ENCODE measurements around the gene DMRT2. TPM values are rescaled to one million over a fixed set of nuclear protein-coding genes. Genes with fewer than 3 reads are reported as not detected.

The DMRT2 gene
- total RNA-seq (19.0 TPM), polyA plus RNA-seq (35.2 TPM)
- long read RNA-seq, donor 1: 0 reads
- long read RNA-seq, donor 2: 0 reads
- long read RNA-seq, donor 3, partial matches to known transcripts: 10 of 14 reads
- long read RNA-seq, donor 3, other reads (novel, unspliced or antisense): 0 of 14 reads
- long read RNA-seq, donor 4, partial matches to known transcripts: 6 of 6 reads
- long read RNA-seq, donor 4, other reads (novel, unspliced or antisense): 0 of 6 reads
- long read RNA-seq, donor 5, partial matches to known transcripts: 0 of 1 reads
- long read RNA-seq, donor 5, other reads (novel, unspliced or antisense): 0 of 1 reads
- long read RNA-seq, donor 6, partial matches to known transcripts: 0 of 2 reads
- long read RNA-seq, donor 6, other reads (novel, unspliced or antisense): 0 of 2 reads
- long read RNA-seq, donor 7, partial matches to known transcripts: 9 of 9 reads
- long read RNA-seq, donor 7, other reads (novel, unspliced or antisense): 0 of 9 reads
- long read RNA-seq, donor 8: 0 reads
- long read RNA-seq, donor 9, partial matches to known transcripts: 0 of 2 reads
- long read RNA-seq, donor 9, other reads (novel, unspliced or antisense): 0 of 2 reads
- long read RNA-seq, donor 10, partial matches to known transcripts: 0 of 2 reads
- long read RNA-seq, donor 10, other reads (novel, unspliced or antisense): 0 of 2 reads

DNA sequence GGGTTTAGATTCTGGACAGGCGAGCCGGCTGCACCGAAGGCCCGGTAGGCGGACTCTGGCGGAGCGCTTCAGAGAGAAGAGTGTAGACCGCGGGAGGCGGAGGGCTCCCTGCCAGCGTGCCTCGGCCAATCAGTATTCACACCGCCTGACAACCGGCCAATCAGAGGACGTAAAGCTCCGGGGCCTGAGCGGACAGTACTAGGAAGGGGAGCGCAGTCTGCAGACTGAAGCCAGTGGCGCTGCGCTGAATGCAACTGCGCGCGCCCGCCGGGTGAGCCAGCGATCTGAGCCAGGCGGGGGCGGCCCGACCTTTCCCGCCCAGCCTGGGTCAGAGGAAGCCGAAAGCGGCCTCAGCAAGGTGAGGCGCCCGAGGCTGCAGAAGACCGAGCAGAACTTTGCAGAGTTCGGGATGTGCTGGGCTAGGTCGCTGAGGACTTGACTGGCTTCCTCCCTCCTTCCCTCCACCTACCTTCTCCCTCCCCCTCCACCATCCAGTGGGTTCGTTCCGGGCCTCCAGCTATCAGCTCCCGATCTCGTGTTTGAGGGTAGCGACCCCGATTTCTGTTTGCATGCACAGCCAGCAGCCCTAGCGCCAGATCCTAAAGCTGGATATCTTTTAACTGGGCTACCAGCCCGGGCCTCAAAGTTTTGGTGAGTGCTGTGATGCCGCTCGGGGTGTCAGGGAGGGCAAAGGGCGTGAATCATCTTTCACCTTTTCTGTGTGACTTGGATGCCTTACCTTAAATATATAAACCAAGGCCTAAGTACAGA is at the start of gene DMRT2:
DMRT2 (plus strand) TSS at position 233 of the 771 bp plus-strand sequence. CDS start 1,257 bp downstream, outside the sequence.
- peak within 1 kb of the TSS; percentile 31 to 39 for H3K4me3 ChIP-seq (ENCODE audit: low read length in 2 of 2)

DNA sequence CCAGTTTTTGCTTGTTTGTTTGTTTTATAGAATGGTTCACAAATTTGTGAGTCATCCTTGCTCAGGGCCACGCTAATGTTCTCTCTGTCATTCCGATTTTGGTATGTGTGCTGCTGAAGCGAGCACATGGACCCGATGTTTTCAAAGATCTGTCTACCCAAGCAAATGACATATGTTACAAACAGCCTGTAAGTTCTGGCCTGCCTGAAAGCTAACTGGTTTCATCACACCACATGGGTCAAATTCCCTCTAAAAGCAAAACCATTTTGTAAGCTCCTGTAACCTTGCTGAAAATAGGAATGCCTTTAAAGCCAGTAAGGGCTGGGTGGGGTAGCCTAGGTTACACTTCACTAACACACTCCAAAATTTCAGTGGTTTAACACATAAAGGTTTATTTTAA is 48.3 kb upstream of the DMRT2 start:
- peaks cover 2 to 13% of the 10 kb centered on the region in 2 donors for H3K9me3 ChIP-seq (ENCODE audit: control insufficient read depth in 2 of 2, insufficient read depth in 1 of 2, low read length in 1 of 2)
- no peak overlapping the region for H3K27ac ChIP-seq (ENCODE audit: low read depth in 1 of 2, low read length in 1 of 2)
- H3K4me1 ChIP-seq (ENCODE audit: control insufficient read depth in 2 of 2, insufficient read depth in 2 of 2, low read length in 2 of 2): no peaks in the 10 kb centered on the region
- 96% methylated on average over 4 of the region's 4 CpGs for WGBS
- H3K4me3 ChIP-seq (ENCODE audit: low read length in 2 of 2): no peak overlapping the region
- H3K27me3 ChIP-seq (ENCODE audit: control insufficient read depth in 2 of 2, insufficient read depth in 1 of 2, low read length in 1 of 2): no peaks in the 10 kb centered on the region
- H3K36me3 ChIP-seq (ENCODE audit: control insufficient read depth in 2 of 2, insufficient read depth in 2 of 2, low read length in 1 of 2): no peaks in the 10 kb centered on the region
- no peak for DNase-seq (ENCODE audit: low read depth in 6 of 9, low spot score in 9 of 9)

More for the DNA sequence above, at the start of gene DMRT2:
- H3K9me3 ChIP-seq (ENCODE audit: control insufficient read depth in 2 of 2, insufficient read depth in 1 of 2, low read length in 1 of 2): peaks cover 1 to 4% of the 10 kb centered on the region in 2 donors
- 4% methylated on average over 48 of the region's 48 CpGs for WGBS
- peak within 1 kb of the TSS; percentile 50 to 68 for H3K27ac ChIP-seq (ENCODE audit: low read depth in 1 of 2, low read length in 1 of 2)
- H3K36me3 ChIP-seq (ENCODE audit: control insufficient read depth in 2 of 2, insufficient read depth in 2 of 2, low read length in 1 of 2): no peaks in the 10 kb centered on the region
- H3K4me1 ChIP-seq (ENCODE audit: control insufficient read depth in 2 of 2, insufficient read depth in 2 of 2, low read length in 2 of 2): no peaks in the 10 kb centered on the region
- DNase-seq (ENCODE audit: low read depth in 6 of 9, low spot score in 9 of 9): peak in 5 of 9 donors; percentile 16 to 41 (median 20)
- H3K27me3 ChIP-seq (ENCODE audit: control insufficient read depth in 2 of 2, insufficient read depth in 1 of 2, low read length in 1 of 2): peaks cover 82 to 96% of the 10 kb centered on the region in 2 donors

DNA sequence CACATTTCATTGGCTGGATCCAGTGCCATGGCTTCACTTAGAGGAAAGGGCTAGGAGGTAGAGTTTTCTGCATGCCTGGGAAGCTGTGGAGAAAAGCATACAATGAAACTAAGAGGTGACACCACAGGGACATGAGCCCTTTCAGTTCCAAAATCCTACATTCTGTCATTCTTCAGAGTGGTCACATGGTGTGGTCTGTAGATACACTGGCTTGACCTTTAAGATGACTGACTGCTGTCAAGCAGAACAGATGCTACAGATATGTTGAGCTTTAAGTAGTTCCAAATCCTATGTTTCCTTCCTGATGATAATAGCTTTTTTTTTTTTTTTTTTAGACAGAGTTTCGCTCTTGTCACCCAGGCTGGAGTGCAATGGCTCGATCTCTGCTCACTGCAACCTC is 47.5 kb upstream of the DMRT2 start:
- Histone ChIP-seq H3K27me3 (ENCODE audit: control insufficient read depth in 2 of 2, insufficient read depth in 1 of 2, low read length in 1 of 2) (no peaks in the 10 kb centered on the region), H3K36me3 (ENCODE audit: control insufficient read depth in 2 of 2, insufficient read depth in 2 of 2, low read length in 1 of 2) (no peaks in the 10 kb centered on the region), H3K27ac (ENCODE audit: low read depth in 1 of 2, low read length in 1 of 2) (no peak overlapping the region), H3K4me1 (ENCODE audit: control insufficient read depth in 2 of 2, insufficient read depth in 2 of 2, low read length in 2 of 2) (no peaks in the 10 kb centered on the region), H3K9me3 (ENCODE audit: control insufficient read depth in 2 of 2, insufficient read depth in 1 of 2, low read length in 1 of 2) (peaks cover 2 to 13% of the 10 kb centered on the region in 2 donors), H3K4me3 (ENCODE audit: low read length in 2 of 2) (no peak overlapping the region)
- no peak for DNase-seq (ENCODE audit: low read depth in 6 of 9, low spot score in 9 of 9)
- WGBS: 91% methylated on average over 2 of the region's 2 CpGs

DNA sequence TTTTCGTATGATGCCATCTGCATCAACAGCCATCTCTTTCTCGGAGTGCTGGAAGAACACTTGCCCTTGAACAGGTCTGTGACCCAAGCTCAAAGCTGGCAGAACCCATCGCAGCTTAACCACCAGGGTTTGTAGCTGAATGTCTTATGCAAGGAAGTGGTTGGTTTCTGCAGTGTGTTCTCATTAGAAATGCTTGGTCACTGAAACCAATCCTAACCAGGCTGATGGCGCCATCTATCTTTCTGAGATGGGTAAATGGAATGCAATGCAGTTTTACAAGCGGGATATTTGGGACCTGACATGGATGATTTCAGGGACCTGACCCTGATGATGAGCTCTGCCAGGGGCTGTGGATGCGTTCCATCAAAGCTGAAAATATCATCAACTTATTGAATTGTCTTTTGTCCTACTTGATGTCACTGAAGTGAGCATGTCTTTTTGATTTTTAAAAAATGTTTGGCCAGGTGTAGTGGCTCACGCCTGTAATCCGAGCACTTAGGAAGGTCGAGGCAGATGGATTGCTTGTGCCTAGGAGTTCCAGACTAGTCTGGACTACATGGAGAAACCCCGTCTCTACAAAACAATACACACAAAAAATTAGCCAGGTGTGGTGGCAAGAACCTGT is 45.0 kb upstream of the DMRT2 start:
- Histone ChIP-seq H3K27ac (ENCODE audit: low read depth in 1 of 2, low read length in 1 of 2) (no peak overlapping the region), H3K9me3 (ENCODE audit: control insufficient read depth in 2 of 2, insufficient read depth in 1 of 2, low read length in 1 of 2) (no peaks in the 10 kb centered on the region), H3K36me3 (ENCODE audit: control insufficient read depth in 2 of 2, insufficient read depth in 2 of 2, low read length in 1 of 2) (no peaks in the 10 kb centered on the region), H3K27me3 (ENCODE audit: control insufficient read depth in 2 of 2, insufficient read depth in 1 of 2, low read length in 1 of 2) (no peaks in the 10 kb centered on the region), H3K4me1 (ENCODE audit: control insufficient read depth in 2 of 2, insufficient read depth in 2 of 2, low read length in 2 of 2) (no peaks in the 10 kb centered on the region), H3K4me3 (ENCODE audit: low read length in 2 of 2) (no peak overlapping the region)
- 65% methylated on average over 10 of the region's 10 CpGs for WGBS
- DNase-seq (ENCODE audit: low read depth in 6 of 9, low spot score in 9 of 9): peak in 4 of 9 donors; percentile 8 to 37 (median 12)

DNA sequence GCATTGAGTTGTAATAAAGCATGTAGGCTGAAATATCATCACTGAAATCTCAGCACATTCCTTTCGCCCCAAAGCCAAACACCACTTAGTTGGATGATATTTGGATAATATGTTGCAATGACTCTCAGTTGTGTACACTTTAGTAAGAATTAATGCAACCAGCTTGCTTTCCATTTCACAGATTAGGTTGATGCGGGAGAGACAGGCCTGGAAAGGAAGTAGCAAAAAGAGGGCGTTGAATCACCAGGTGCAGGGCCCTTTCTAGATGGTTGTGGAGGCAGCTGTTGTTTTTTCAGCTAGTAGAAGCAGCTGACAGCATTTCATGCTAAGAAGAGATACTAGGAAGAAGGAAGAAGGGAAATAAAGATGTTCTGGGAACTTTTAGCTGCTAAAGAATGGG is 42.8 kb upstream of the DMRT2 start:
- H3K27me3 ChIP-seq (ENCODE audit: control insufficient read depth in 2 of 2, insufficient read depth in 1 of 2, low read length in 1 of 2): no peaks in the 10 kb centered on the region
- no peaks in the 10 kb centered on the region for H3K9me3 ChIP-seq (ENCODE audit: control insufficient read depth in 2 of 2, insufficient read depth in 1 of 2, low read length in 1 of 2)
- no peaks in the 10 kb centered on the region for H3K4me1 ChIP-seq (ENCODE audit: control insufficient read depth in 2 of 2, insufficient read depth in 2 of 2, low read length in 2 of 2)
- no peaks in the 10 kb centered on the region for H3K36me3 ChIP-seq (ENCODE audit: control insufficient read depth in 2 of 2, insufficient read depth in 2 of 2, low read length in 1 of 2)
- no peak overlapping the region for H3K27ac ChIP-seq (ENCODE audit: low read depth in 1 of 2, low read length in 1 of 2)
- no peak for DNase-seq (ENCODE audit: low read depth in 6 of 9, low spot score in 9 of 9)
- WGBS: 95% methylated on average over 3 of the region's 3 CpGs
- H3K4me3 ChIP-seq (ENCODE audit: low read length in 2 of 2): no peak overlapping the region

DNA sequence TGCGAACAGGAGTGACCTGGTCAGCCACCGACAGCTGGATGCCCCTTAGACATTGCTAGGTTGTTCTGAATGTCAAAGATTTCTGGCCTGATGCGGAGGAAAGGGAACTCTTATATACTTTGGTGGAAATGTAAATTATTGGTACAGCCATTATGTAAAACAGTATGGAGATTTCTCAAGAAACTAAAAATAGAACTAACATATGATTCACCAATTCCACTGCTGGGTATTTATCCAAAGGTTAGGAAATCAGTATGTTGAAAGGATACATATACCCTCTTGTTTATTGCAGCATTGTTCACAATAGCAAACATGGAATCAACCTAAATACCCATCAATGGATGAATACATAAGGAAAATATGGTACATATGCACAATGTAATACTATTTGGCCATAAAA is 41.9 kb upstream of the DMRT2 start:
- no peak for DNase-seq (ENCODE audit: low read depth in 6 of 9, low spot score in 9 of 9)
- H3K4me1 ChIP-seq (ENCODE audit: control insufficient read depth in 2 of 2, insufficient read depth in 2 of 2, low read length in 2 of 2): no peaks in the 10 kb centered on the region
- H3K4me3 ChIP-seq (ENCODE audit: low read length in 2 of 2): no peak overlapping the region
- no peaks in the 10 kb centered on the region for H3K27me3 ChIP-seq (ENCODE audit: control insufficient read depth in 2 of 2, insufficient read depth in 1 of 2, low read length in 1 of 2)
- WGBS: 91% methylated on average over 3 of the region's 3 CpGs
- no peaks in the 10 kb centered on the region for H3K9me3 ChIP-seq (ENCODE audit: control insufficient read depth in 2 of 2, insufficient read depth in 1 of 2, low read length in 1 of 2)
- H3K27ac ChIP-seq (ENCODE audit: low read depth in 1 of 2, low read length in 1 of 2): no peak overlapping the region
- H3K36me3 ChIP-seq (ENCODE audit: control insufficient read depth in 2 of 2, insufficient read depth in 2 of 2, low read length in 1 of 2): no peaks in the 10 kb centered on the region

DNA sequence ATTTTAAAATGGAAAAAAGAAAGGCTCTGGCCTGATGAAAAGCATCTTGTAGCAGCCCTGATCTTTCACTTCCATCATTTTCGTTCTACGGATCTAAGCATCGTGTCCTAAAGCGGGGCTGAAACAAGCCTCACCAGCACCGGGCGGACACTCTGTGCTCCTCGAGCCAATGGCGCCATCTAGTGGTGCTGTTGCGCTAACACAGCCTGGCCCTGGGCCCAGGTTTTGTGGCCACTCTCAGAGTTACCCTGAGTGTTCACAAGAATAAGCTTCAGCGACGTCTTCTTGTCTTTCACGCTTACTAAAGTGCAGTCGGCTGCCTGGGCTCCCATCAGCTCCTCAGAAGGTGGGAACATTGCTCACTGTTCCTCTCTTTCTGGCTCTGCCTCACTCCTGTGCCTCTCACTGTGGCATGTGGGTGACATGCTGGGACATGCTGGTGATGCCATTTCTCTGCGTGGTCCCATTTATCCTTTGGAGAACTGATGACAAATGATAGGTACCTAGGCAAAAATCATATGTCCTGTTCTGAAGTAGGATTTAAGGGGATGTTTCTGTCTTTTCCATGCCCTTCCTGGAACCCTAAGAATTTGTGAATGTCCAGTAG is 41.0 kb upstream of the DMRT2 start:
- 10% methylated on average over 14 of the region's 14 CpGs for WGBS
- Histone ChIP-seq H3K4me1 (ENCODE audit: control insufficient read depth in 2 of 2, insufficient read depth in 2 of 2, low read length in 2 of 2) (no peaks in the 10 kb centered on the region), H3K4me3 (ENCODE audit: low read length in 2 of 2) (no peak overlapping the region), H3K27ac (ENCODE audit: low read depth in 1 of 2, low read length in 1 of 2) (no peak overlapping the region), H3K9me3 (ENCODE audit: control insufficient read depth in 2 of 2, insufficient read depth in 1 of 2, low read length in 1 of 2) (no peaks in the 10 kb centered on the region), H3K27me3 (ENCODE audit: control insufficient read depth in 2 of 2, insufficient read depth in 1 of 2, low read length in 1 of 2) (no peaks in the 10 kb centered on the region), H3K36me3 (ENCODE audit: control insufficient read depth in 2 of 2, insufficient read depth in 2 of 2, low read length in 1 of 2) (no peaks in the 10 kb centered on the region)
- peak; percentile 8 to 62 (median 30) for DNase-seq (ENCODE audit: low read depth in 6 of 9, low spot score in 9 of 9)

DNA sequence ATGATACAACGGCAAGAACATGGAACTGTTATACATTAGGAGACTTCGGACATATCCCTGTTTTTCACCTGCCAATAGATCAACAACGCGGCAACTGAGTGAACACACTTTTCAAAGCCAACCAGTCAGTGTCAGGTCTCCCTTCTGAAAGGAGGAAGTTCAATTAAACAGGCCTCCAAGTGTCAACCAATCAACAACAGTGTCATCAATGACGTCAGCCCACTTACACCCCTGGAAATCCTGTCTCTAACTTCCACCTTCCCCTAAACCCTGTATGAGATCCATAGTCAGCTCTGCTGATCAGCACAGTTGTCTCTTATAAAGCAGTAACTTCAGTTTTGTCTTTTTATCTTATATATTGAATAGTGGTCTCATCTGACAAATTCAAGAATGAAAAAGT is 37.1 kb upstream of the DMRT2 start:
- Histone ChIP-seq H3K4me3 (ENCODE audit: low read length in 2 of 2) (no peak overlapping the region), H3K9me3 (ENCODE audit: control insufficient read depth in 2 of 2, insufficient read depth in 1 of 2, low read length in 1 of 2) (no peaks in the 10 kb centered on the region), H3K4me1 (ENCODE audit: control insufficient read depth in 2 of 2, insufficient read depth in 2 of 2, low read length in 2 of 2) (no peaks in the 10 kb centered on the region), H3K27ac (ENCODE audit: low read depth in 1 of 2, low read length in 1 of 2) (no peak overlapping the region), H3K27me3 (ENCODE audit: control insufficient read depth in 2 of 2, insufficient read depth in 1 of 2, low read length in 1 of 2) (no peaks in the 10 kb centered on the region), H3K36me3 (ENCODE audit: control insufficient read depth in 2 of 2, insufficient read depth in 2 of 2, low read length in 1 of 2) (no peaks in the 10 kb centered on the region)
- no peak for DNase-seq (ENCODE audit: low read depth in 6 of 9, low spot score in 9 of 9)
- 83% methylated on average over 5 of the region's 5 CpGs for WGBS
